GM19467 (cell line): Measurements from ENCODE around the gene MEIG1.
"Not testable (repeated sequence)": the region's sequence is repeated elsewhere in the genome, so short reads cannot be mapped to it uniquely, and the experiment has no call there.

Source experiments
- ATAC-seq: cut with Tn5 transposase; IDR thresholded peaks from one replicate; pipeline ENCODE4 v1.9.1; 2021; ENCODE audit warnings: mild to moderate bottlenecking, moderate library complexity; ENCODE audit not compliant: unreplicated experiment

MEIG1 gene, protein sequence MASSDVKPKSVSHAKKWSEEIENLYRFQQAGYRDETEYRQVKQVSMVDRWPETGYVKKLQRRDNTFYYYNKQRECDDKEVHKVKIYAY

DNA sequence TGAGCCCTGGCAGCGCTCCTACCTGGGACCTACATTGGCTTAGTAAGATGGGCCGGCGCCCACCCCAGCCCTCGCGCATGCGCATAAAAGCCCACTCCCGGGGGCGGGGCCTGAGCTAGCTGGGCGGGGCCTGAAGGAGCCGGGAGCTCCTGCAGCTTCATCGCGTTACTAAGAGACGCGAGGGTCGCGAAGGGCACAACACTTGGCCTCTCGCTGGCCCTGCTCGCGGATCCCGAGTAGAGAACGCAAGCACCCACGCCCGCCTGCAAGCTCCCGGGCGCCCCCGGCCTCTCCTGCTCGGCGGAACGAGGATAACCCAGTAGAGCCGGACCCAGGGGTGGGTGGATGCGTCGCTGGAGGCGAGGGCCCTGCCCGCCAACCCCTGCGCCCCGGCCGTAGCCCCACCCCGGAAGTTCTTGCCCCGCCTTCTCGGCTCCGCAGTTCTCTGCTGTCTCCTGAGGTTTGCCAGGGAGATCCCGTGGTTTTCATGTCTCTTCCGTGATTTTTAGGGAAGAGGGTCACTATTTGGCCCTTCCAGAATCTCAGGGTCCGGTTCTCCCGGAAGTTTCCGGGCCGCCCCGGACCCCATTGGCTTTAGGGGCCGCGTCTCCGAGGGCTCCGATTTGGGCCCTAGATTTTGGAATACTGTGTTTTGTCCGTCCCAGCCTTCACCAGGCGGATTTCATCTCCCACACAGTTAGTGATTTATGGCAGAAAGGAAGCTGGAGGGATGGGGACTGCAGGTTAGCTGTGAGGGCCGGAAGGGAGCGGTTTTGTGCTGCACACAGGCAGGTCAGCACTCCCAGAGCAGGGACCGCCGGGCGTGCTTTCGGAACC is at the start of gene MEIG1:
Gene MEIG1, plus strand, starts transcription at position 168 of the 837 bp plus-strand sequence. CDS start 7,081 bp downstream, outside the sequence.
- peak; percentile 75 for ATAC-seq

- ATAC-seq, result no peak
These were observed 48.2 kb upstream of the MEIG1 start for GRCh38 chr10:14910953-14911352.

DNA sequence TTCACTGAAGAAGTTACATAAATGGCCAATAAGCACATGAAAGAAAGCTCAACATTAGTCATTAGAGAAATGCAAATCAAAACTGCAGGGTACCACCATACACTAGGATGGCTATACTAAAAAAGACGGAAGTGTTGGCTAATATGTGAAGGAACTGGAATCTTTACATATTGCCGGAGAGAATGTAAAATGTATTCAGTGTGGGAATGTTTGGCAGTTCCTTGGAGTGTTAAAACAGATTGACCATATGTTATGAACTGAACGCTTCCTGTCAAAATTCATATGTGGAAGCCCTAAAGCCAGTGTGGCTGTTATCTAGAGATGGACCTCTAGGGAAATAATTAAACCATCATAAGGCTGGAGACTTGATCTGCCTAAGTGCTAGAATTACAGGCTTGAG is 47.4 kb upstream of the MEIG1 start:
- no peak for ATAC-seq

DNA sequence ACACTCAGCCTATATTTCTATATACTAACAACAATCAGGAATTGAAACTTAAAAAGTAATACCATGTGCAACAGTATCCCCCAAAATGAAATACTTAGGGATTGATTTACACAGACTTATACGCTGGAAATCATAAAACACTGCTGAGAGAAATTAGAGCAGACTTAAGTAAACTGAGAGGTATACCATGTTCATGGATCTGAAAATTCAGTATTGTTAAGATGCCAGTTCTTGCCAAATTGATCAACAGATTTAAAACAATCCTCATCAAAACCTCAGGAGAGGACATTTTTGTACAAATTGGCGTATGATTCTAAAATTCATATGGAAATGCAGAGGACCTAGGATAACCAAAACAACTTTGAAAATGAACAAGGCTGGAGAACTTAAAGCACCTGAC is 42.6 kb upstream of the MEIG1 start:
- no peak for ATAC-seq

- no peak for ATAC-seq
These were observed 41.4 kb upstream of the MEIG1 start for GRCh38 chr10:14917827-14918226.

GRCh38 chr10:14918964-14919363 is 40.2 kb upstream of the MEIG1 start:
- ATAC-seq, result no peak

DNA sequence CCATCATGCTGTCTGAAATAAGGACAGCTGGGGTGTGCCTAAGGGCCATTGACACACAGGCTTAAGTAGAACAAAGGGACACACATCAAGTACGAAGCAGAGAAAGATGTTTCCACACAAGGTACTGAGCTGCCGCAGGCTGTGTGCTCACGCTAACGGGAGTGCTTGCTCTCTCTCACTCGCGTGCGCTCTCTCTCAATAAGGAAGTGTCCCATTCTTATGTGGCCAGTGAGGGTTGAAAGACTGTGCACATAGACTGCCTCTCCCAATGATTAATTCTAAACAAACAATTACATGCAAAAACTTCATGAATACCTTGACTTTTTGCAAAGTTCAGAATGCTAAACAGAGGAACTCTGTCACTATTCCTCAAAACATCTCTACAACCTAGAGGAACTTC is 35.2 kb upstream of the MEIG1 start:
- ATAC-seq, result no peak

GRCh38 chr10:14925268-14925667 is 33.9 kb upstream of the MEIG1 start:
- no peak for ATAC-seq

GRCh38 chr10:14926061-14926470 is 33.1 kb upstream of the MEIG1 start:
- ATAC-seq, result peak; percentile 3

- peak; percentile 96 for ATAC-seq
These were observed 32.3 kb upstream of the MEIG1 start for GRCh38 chr10:14926722-14927416.

GRCh38 chr10:14930610-14931009 is 28.6 kb upstream of the MEIG1 start:
- no peak for ATAC-seq

DNA sequence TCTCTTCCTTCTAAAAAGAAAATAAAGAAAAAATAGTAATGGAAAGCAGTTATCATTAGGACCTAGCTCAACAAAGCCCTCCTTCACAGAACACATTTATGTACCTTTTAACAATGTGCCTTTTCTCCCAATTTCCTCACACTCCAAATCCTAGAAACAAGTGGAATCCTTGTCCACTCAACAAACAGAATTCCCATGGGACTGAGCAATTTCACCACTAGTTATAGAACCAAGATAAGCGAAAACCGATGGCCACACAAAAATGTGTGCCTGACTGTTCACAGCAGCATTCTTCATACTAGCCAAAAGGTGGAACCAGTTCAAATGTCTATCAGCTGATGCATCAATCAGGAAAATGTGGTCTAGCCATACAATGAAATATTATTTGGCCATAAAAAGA is 22.6 kb upstream of the MEIG1 start:
- no peak for ATAC-seq

GRCh38 chr10:14938971-14939370 is 20.2 kb upstream of the MEIG1 start:
- ATAC-seq, result not testable (repeated sequence)

GRCh38 chr10:14942147-14942949 is 16.8 kb upstream of the MEIG1 start:
- peak; percentile 86 for ATAC-seq

- ATAC-seq, result not testable (repeated sequence)
These were observed 16.2 kb upstream of the MEIG1 start for GRCh38 chr10:14942950-14943338.

GRCh38 chr10:14945108-14945507 is 14.1 kb upstream of the MEIG1 start:
- ATAC-seq, result no peak

- ATAC-seq, result no peak
These were observed 11.9 kb upstream of the MEIG1 start for GRCh38 chr10:14947268-14947667.

GRCh38 chr10:14949291-14949690 is 9.9 kb upstream of the MEIG1 start:
- no peak for ATAC-seq

GRCh38 chr10:14952851-14953423 is 6.3 kb upstream of the MEIG1 start:
- no peak for ATAC-seq

- peak; percentile 42 for ATAC-seq
These were observed 5.7 kb upstream of the MEIG1 start for GRCh38 chr10:14953424-14954000.
